ENCODE data around the gene VSTM2B. TPM values are rescaled to one million over a fixed set of nuclear protein-coding genes. Genes with fewer than 3 reads are reported as not detected.

The VSTM2B gene
- polyA plus RNA-seq, 4 donors: 0.04 to 6.9 TPM; not detected in 2

GRCh38 chr19:29571181-29571580 lies 45.4 kb downstream of the VSTM2B start:
- WGBS, 3 donors: 75 to 81% (median 77%) methylated on average over 6 of the region's 6 CpGs
- DNase-seq (no peak), FAIRE-seq (no peak)
- peaks cover 0 to 16% (median 4%) of the 10 kb centered on the region in 3 donors for H3K27me3 ChIP-seq (ENCODE audit: control insufficient read depth in 3 of 3, insufficient read depth in 3 of 3, low read length in 3 of 3)
- H3K4me3 ChIP-seq (ENCODE audit: low read depth in 1 of 3, low read length in 3 of 3): no peak overlapping the region
- H3K9me3 ChIP-seq (ENCODE audit: control insufficient read depth in 2 of 2, insufficient read depth in 1 of 2, low read depth in 1 of 2, low read length in 1 of 2): no peaks in the 10 kb centered on the region
- H3K4me1 ChIP-seq (ENCODE audit: control insufficient read depth in 3 of 3, insufficient read depth in 2 of 3, low read depth in 1 of 3, low read length in 2 of 3): no peaks in the 10 kb centered on the region
- H3K27ac ChIP-seq (ENCODE audit: low read depth in 1 of 3, low read length in 2 of 3): no peak overlapping the region
- H3K36me3 ChIP-seq (ENCODE audit: control insufficient read depth in 3 of 3, insufficient read depth in 2 of 3, low read depth in 1 of 3, low read length in 3 of 3): no peaks in the 10 kb centered on the region

GRCh38 chr19:29573486-29573885 lies 47.7 kb downstream of the VSTM2B start:
- Histone ChIP-seq H3K4me3 (ENCODE audit: low read depth in 1 of 3, low read length in 3 of 3) (no peak overlapping the region), H3K4me1 (ENCODE audit: control insufficient read depth in 3 of 3, insufficient read depth in 2 of 3, low read depth in 1 of 3, low read length in 2 of 3) (no peaks in the 10 kb centered on the region), H3K27me3 (ENCODE audit: control insufficient read depth in 3 of 3, insufficient read depth in 3 of 3, low read length in 3 of 3) (peaks cover 0 to 22% (median 7%) of the 10 kb centered on the region in 3 donors), H3K27ac (ENCODE audit: low read depth in 1 of 3, low read length in 2 of 3) (no peak overlapping the region), H3K9me3 (ENCODE audit: control insufficient read depth in 2 of 2, insufficient read depth in 1 of 2, low read depth in 1 of 2, low read length in 1 of 2) (no peaks in the 10 kb centered on the region), H3K36me3 (ENCODE audit: control insufficient read depth in 3 of 3, insufficient read depth in 2 of 3, low read depth in 1 of 3, low read length in 3 of 3) (no peaks in the 10 kb centered on the region)
- DNase-seq: no peak
- WGBS, 3 donors: 63 to 74% (median 70%) methylated on average over 7 of the region's 7 CpGs
- FAIRE-seq: no peak

- H3K9me3 ChIP-seq (ENCODE audit: control insufficient read depth in 2 of 2, insufficient read depth in 1 of 2, low read depth in 1 of 2, low read length in 1 of 2): no peaks in the 10 kb centered on the region
- DNase-seq (no peak), FAIRE-seq (no peak)
- H3K36me3 ChIP-seq (ENCODE audit: control insufficient read depth in 3 of 3, insufficient read depth in 2 of 3, low read depth in 1 of 3, low read length in 3 of 3): no peaks in the 10 kb centered on the region
- H3K27me3 ChIP-seq (ENCODE audit: control insufficient read depth in 3 of 3, insufficient read depth in 3 of 3, low read length in 3 of 3): peaks cover 0 to 22% (median 7%) of the 10 kb centered on the region in 3 donors
- H3K4me3 ChIP-seq (ENCODE audit: low read depth in 1 of 3, low read length in 3 of 3): no peak overlapping the region
- H3K4me1 ChIP-seq (ENCODE audit: control insufficient read depth in 3 of 3, insufficient read depth in 2 of 3, low read depth in 1 of 3, low read length in 2 of 3): no peaks in the 10 kb centered on the region
- H3K27ac ChIP-seq (ENCODE audit: low read depth in 1 of 3, low read length in 2 of 3): no peak overlapping the region
- 33 to 56% (median 49%) methylated on average over 3 of the region's 3 CpGs for WGBS, 3 donors
Observed at GRCh38 chr19:29574510-29574909, 48.7 kb downstream of the VSTM2B start.

- no peak for FAIRE-seq
- no peaks in the 10 kb centered on the region for H3K4me1 ChIP-seq (ENCODE audit: control insufficient read depth in 3 of 3, insufficient read depth in 2 of 3, low read depth in 1 of 3, low read length in 2 of 3)
- H3K27me3 ChIP-seq (ENCODE audit: control insufficient read depth in 3 of 3, insufficient read depth in 3 of 3, low read length in 3 of 3): peaks cover 0 to 22% (median 7%) of the 10 kb centered on the region in 3 donors
- no peak overlapping the region for H3K27ac ChIP-seq (ENCODE audit: low read depth in 1 of 3, low read length in 2 of 3)
- no peak overlapping the region for H3K4me3 ChIP-seq (ENCODE audit: low read depth in 1 of 3, low read length in 3 of 3)
- no peaks in the 10 kb centered on the region for H3K36me3 ChIP-seq (ENCODE audit: control insufficient read depth in 3 of 3, insufficient read depth in 2 of 3, low read depth in 1 of 3, low read length in 3 of 3)
- WGBS, 3 donors: 38 to 44% (median 41%) methylated on average over 14 of the region's 14 CpGs
- DNase-seq: no peak
- H3K9me3 ChIP-seq (ENCODE audit: control insufficient read depth in 2 of 2, insufficient read depth in 1 of 2, low read depth in 1 of 2, low read length in 1 of 2): no peaks in the 10 kb centered on the region
Observed at GRCh38 chr19:29576046-29576606, 50.3 kb downstream of the VSTM2B start.

DNA sequence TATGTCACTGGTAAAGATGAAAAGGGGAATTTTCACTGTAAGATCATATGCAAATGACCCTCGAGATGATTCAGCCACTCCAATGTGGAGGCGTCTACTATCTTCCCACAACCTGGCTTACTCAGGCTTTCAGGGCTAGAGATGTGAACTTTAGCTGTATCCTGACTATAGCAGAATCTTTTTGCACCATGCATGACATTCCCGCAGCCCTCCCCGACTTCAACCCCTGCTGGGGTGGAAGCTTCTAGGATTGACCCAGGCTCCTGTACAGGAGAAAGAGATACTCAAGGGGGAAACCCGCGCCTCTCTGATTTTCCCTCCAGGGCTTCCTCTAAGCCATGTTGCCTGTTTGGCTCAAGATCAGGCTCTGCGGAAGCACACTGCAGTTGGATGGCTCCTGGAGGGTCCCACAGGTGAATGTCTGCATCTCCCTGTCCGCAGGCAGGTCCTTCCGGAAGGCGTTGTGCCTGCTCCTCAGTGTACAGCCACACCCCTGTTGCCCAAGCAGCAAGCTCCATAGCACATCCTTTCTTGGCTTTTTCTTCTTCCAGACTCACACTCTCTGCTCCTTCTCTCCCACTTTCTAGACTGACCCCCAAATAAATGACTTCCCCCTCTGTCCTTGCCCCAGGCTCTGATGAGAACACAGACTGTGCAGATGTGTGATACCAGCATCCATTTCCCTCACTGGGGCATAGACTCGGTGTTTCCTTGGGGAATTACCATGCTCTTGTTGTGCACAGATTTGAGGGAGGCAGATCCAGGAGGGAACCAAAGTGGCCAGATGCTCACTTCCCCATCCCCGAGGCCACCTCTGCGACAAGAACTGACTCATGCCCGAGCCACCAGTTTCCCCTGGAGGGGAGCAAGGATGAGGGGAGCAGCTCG lies 51.2 kb downstream of the VSTM2B start:
- FAIRE-seq (no peak), DNase-seq (no peak)
- Histone ChIP-seq H3K36me3 (ENCODE audit: control insufficient read depth in 3 of 3, insufficient read depth in 2 of 3, low read depth in 1 of 3, low read length in 3 of 3) (no peaks in the 10 kb centered on the region), H3K27me3 (ENCODE audit: control insufficient read depth in 3 of 3, insufficient read depth in 3 of 3, low read length in 3 of 3) (peaks cover 0 to 22% (median 11%) of the 10 kb centered on the region in 3 donors), H3K9me3 (ENCODE audit: control insufficient read depth in 2 of 2, insufficient read depth in 1 of 2, low read depth in 1 of 2, low read length in 1 of 2) (peaks cover 0 to 4% of the 10 kb centered on the region in 2 donors), H3K4me3 (ENCODE audit: low read depth in 1 of 3, low read length in 3 of 3) (no peak overlapping the region), H3K27ac (ENCODE audit: low read depth in 1 of 3, low read length in 2 of 3) (no peak overlapping the region), H3K4me1 (ENCODE audit: control insufficient read depth in 3 of 3, insufficient read depth in 2 of 3, low read depth in 1 of 3, low read length in 2 of 3) (no peaks in the 10 kb centered on the region)
- 61 to 62% (median 61%) methylated on average over 15 of the region's 15 CpGs for WGBS, 3 donors

DNA sequence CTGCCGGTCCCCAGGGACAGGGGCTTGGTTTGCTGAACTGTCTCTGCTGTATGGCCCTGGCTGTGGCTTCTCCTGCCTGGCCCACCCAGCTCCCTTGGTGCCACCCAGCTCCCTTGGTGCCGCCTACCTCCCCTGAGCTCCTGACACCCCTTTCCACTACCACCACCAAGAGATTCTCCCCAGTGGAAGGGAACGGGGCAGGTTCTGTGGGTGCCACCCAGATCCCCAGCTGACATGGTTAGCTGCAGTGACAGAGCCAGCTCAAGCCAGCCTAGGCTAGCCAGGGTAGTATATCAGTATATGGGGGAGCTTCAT lies 51.8 kb downstream of the VSTM2B start:
- DNase-seq: no peak
- no peak for FAIRE-seq
- H3K27me3 ChIP-seq (ENCODE audit: control insufficient read depth in 3 of 3, insufficient read depth in 3 of 3, low read length in 3 of 3): peaks cover 0 to 22% (median 11%) of the 10 kb centered on the region in 3 donors
- no peak overlapping the region for H3K4me3 ChIP-seq (ENCODE audit: low read depth in 1 of 3, low read length in 3 of 3)
- peaks cover 0 to 4% of the 10 kb centered on the region in 2 donors for H3K9me3 ChIP-seq (ENCODE audit: control insufficient read depth in 2 of 2, insufficient read depth in 1 of 2, low read depth in 1 of 2, low read length in 1 of 2)
- H3K27ac ChIP-seq (ENCODE audit: low read depth in 1 of 3, low read length in 2 of 3): no peak overlapping the region
- H3K36me3 ChIP-seq (ENCODE audit: control insufficient read depth in 3 of 3, insufficient read depth in 2 of 3, low read depth in 1 of 3, low read length in 3 of 3): no peaks in the 10 kb centered on the region
- WGBS, 3 donors: 56 to 72% (median 68%) methylated on average over 3 of the region's 3 CpGs
- H3K4me1 ChIP-seq (ENCODE audit: control insufficient read depth in 3 of 3, insufficient read depth in 2 of 3, low read depth in 1 of 3, low read length in 2 of 3): no peaks in the 10 kb centered on the region

DNA sequence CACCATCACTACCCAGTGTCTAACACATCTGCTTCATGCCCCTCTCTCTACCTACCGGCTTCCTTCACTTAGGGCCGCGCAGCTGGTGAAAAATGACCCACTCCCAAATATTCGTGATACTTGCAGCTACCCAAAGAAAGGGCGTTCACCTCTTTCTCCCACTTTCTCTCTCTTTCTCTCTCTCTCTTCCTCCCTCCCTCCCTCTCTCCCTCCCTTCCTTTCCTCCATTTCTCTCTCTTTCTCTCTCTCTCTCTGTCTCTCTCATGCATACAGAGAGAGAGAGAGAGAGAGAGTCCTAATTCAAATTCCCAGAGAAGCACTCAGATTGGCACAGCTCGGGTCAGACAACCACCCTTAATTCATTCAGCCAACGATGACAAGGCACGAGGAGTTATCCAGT lies 52.6 kb downstream of the VSTM2B start:
- Histone ChIP-seq H3K9me3 (ENCODE audit: control insufficient read depth in 2 of 2, insufficient read depth in 1 of 2, low read depth in 1 of 2, low read length in 1 of 2) (peaks cover 0 to 4% of the 10 kb centered on the region in 2 donors), H3K36me3 (ENCODE audit: control insufficient read depth in 3 of 3, insufficient read depth in 2 of 3, low read depth in 1 of 3, low read length in 3 of 3) (no peaks in the 10 kb centered on the region), H3K4me1 (ENCODE audit: control insufficient read depth in 3 of 3, insufficient read depth in 2 of 3, low read depth in 1 of 3, low read length in 2 of 3) (no peaks in the 10 kb centered on the region), H3K27ac (ENCODE audit: low read depth in 1 of 3, low read length in 2 of 3) (no peak overlapping the region), H3K27me3 (ENCODE audit: control insufficient read depth in 3 of 3, insufficient read depth in 3 of 3, low read length in 3 of 3) (peaks cover 0 to 20% (median 11%) of the 10 kb centered on the region in 3 donors), H3K4me3 (ENCODE audit: low read depth in 1 of 3, low read length in 3 of 3) (no peak overlapping the region)
- WGBS, 3 donors: 64 to 77% (median 69%) methylated on average over 8 of the region's 8 CpGs
- no peak for DNase-seq
- no peak for FAIRE-seq

DNA sequence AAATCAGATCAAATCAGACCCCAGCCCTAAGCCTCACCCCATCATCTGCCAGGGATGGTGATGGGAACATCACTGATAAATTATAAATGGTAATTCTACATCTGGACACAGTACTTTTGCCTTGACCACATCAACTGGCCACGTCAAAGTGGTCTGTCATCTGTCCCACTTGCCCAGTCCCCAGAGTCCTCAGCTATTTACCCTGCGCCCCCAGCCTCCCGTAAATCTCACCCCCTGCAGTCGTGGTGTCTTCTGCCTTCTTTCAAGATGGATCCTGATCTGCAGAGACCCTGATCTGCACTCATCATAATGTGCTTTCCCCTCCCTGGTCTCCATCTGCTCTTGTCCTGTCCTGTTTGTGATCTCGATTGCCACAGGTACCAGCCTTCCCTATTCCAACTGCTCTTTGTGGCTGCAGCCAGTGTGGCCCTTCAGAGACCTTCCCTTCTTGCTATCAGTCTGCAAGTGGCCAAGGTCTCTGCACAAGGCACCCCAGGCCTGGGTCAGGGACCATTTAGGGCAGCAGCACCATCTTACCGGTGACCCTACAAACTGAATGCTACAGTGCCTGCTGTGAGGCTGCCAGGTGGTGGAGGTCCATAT lies 53.6 kb downstream of the VSTM2B start:
- Histone ChIP-seq H3K36me3 (ENCODE audit: control insufficient read depth in 3 of 3, insufficient read depth in 2 of 3, low read depth in 1 of 3, low read length in 3 of 3) (no peaks in the 10 kb centered on the region), H3K27ac (ENCODE audit: low read depth in 1 of 3, low read length in 2 of 3) (no peak overlapping the region), H3K27me3 (ENCODE audit: control insufficient read depth in 3 of 3, insufficient read depth in 3 of 3, low read length in 3 of 3) (peaks cover 0 to 15% (median 11%) of the 10 kb centered on the region in 3 donors), H3K9me3 (ENCODE audit: control insufficient read depth in 2 of 2, insufficient read depth in 1 of 2, low read depth in 1 of 2, low read length in 1 of 2) (peaks cover 0 to 4% of the 10 kb centered on the region in 2 donors), H3K4me3 (ENCODE audit: low read depth in 1 of 3, low read length in 3 of 3) (no peak overlapping the region), H3K4me1 (ENCODE audit: control insufficient read depth in 3 of 3, insufficient read depth in 2 of 3, low read depth in 1 of 3, low read length in 2 of 3) (no peaks in the 10 kb centered on the region)
- 78 to 81% (median 79%) methylated on average over 6 of the region's 6 CpGs for WGBS, 3 donors
- FAIRE-seq: no peak
- no peak for DNase-seq

Measured in small intestine (tissue), 7 donors.